HG03432 (cell line): ENCODE results near the gene PLEKHJ1.

ENCODE experiments used
- ATAC-seq: cut with Tn5 transposase; IDR thresholded peaks from one replicate; pipeline ENCODE4 v1.9.1; 2021; ENCODE audit warnings: mild to moderate bottlenecking, moderate library complexity; ENCODE audit not compliant: unreplicated experiment

PLEKHJ1 gene

DNA sequence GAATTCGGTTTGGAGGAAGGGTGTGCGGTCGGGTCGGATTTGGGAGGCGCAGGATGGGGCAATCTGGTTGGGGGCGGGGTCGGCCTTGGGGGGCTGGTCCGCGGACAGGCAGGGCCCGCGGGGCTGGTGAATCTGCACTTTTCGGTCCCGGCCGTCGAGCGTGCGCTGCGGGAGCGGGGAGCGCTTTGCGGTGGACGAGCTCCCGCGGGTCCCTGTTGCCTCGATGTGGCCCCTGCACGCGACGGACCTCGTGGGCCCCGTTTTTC, 34.0 kb upstream of the PLEKHJ1 start:
- ATAC-seq: no peak

DNA sequence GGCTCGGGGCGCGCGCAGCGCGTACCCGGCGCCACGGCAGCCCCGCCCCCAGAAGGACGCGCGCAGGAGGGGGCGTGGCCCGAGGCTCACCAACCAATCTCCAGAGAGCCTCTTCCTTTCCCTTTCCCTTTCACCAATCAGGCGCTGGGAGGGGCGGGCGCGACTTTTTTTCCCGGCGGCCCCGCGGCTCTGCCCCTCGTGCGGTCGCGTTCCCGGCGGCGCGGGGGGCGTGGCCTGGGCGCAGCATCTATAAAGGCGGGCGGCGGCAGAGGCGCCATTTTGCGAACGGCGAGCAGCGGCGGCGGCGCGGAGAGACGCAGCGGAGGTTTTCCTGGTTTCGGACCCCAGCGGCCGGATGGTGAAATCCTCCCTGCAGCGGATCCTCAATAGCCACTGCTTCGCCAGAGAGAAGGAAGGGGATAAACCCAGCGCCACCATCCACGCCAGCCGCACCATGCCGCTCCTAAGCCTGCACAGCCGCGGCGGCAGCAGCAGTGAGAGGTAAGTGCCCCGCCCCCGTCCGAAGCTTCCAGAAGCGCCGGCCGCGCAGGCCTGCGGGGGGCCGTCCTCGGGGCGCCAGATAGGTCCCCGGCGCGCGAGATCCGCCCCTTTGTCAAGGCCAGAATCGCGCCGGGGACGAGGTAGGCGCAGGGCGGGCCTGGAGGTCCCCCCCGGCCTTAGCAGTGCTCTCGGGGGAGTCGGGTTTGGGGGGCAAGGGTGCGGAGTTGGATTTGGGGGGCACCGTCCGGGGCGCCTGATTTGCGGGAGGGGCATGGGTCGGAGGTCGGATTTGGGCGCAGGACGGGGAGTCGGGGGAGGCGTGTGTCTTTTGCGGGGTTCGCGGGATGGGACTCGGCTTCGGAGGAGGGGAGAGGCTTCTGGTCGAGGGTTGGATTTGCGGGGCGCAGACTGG, 33.4 kb upstream of the PLEKHJ1 start:
- peak; percentile 62 for ATAC-seq

DNA sequence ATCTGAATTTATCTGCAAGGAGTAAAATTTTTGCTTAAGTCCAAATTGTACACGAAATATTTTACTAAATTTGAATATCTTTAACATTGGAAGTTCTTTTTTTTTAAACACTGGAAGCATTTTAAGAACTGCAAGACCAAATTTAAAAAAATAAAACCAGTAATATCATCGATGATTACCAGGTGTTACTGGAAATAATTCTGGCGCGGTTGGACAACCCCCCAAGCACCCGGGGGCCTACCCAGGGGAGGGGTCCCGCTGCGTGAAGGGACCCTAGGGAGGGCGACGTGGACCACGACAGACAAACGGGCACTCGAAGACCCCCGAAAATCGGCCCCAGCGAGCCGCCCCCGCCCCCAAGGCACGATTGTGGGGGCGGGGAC, 32.7 kb upstream of the PLEKHJ1 start:
- ATAC-seq: no peak

DNA sequence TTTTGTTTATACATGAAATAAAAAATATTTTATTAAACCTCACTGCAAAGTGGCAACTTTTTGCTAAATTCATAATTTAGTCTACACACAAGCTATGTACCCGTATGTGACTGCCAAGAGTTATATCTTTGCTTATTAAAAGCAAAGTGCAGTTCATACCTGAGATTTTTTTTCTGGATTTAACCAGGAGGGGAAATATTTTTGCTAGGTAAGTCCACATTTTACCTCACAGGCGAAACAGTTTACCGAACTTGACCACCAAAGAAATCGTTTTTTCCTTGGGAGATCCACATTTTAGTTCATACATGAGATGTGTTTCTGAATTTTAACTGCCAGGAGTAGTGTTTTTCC, 32.3 kb upstream of the PLEKHJ1 start:
- ATAC-seq: no peak

DNA sequence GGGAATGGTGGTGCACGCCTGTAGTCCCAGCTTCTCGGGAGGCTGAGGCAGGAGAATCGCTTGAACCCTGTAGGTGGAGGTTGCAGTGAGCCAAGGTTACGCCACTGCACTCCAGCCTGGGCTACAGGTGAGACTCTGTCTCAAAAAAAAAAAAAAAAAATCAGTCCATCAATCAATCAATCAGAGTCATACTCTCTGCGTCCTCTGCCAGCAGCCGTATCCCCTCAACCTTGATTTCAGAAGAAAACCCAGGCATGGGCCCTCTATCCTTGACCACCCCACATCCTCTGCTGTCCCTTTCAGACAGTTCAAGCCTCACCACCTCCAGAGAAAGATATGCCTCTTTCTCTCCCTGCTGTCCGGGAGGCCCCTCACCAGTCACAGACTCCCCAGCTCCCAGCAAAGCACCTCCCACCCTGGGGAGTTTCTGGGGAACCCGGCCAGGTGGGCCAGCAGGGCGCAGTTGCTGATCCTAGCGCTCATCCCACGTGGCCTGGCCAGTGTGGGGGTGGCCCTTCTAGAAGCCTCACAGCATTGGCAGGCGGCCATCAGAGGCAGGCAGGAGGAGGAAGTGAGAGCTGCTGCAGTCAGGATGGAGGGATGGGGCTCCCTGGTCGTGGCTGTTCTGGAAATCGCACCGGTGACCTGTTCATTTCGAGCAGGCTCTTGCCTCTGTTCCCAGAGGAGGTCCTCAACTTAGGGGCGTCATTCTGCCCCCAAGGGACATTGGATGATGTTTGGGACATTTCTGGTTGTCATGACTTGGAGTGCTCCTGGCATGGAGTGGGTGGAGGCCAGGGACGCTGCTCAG, 30.3 kb upstream of the PLEKHJ1 start:
- no peak for ATAC-seq

DNA sequence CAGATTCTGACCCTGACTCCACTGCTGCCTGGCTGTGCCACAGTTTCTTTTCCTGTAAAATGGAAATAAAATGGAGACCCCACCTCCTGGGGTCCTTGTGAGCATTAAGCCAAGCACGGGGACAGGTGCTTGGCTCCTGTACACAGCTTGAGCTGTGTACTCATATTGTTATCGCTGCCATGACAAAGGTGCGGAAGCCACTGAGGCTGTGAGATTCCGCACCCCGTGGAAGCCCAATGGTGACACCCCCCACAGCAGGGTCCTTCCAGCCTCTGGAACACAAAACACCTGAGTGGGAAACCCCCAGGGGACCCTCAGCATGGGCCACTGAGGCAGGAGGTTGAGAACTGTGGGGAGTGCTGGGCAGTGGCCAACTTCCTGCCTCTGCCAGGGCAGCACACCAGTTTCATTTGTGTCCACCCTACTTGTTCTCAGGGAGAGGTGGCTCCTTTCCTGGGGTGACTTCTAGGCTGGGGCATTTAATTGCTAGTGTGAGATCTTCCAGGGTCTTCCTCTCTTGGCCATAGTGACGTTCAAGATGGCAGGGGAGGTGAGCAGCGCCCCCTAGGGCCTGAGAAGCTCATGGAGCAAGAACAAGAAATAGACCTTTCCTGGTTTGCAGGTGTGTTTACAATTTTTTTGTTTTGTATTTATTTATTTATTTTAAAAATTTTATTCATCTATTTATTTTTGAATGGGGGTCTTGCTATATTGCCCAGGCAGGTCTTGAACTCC, 25.5 kb upstream of the PLEKHJ1 start:
- no peak for ATAC-seq

DNA sequence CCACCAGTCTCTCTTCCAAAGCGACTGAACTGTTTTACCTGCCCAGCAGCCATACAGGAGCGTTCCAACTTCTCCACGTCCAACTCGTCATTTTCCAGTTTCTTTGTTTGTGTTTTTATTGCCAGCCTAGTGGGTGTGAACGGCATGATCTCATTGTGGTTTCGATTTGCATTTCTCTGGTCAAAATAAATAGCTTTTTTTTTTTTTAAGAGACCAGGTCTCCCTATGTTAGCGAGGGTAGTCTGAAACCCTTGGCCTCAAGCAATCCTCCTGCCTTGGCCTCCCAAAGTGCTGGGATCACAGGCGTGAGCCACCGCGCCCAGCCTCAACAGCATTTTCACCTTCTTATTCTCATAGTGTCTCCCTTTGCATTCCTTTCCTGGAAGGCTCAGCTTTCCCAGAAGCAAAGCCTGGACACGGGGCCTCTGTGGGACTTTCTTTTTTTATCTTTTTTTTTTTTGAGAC, 24.2 kb upstream of the PLEKHJ1 start:
- ATAC-seq: no peak

DNA sequence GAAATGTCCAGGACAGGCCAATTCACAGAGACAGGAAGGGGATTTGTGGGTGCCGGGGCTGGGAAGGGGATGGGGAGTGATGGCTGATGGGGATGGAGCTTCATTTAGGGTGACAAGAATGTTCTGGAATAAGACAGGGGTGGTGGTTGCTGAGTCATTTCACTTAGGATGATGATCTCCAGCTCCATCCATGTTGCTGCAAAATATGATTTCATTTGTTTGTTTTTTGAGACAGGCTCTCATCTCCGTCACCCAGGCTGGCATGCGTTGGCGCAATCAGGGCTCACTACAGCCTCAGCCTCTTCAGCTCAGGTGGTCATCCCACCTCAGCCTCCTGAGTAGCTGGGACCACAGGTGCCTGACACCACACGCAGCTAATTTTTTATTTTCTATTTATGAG, 23.2 kb upstream of the PLEKHJ1 start:
- ATAC-seq: no peak

DNA sequence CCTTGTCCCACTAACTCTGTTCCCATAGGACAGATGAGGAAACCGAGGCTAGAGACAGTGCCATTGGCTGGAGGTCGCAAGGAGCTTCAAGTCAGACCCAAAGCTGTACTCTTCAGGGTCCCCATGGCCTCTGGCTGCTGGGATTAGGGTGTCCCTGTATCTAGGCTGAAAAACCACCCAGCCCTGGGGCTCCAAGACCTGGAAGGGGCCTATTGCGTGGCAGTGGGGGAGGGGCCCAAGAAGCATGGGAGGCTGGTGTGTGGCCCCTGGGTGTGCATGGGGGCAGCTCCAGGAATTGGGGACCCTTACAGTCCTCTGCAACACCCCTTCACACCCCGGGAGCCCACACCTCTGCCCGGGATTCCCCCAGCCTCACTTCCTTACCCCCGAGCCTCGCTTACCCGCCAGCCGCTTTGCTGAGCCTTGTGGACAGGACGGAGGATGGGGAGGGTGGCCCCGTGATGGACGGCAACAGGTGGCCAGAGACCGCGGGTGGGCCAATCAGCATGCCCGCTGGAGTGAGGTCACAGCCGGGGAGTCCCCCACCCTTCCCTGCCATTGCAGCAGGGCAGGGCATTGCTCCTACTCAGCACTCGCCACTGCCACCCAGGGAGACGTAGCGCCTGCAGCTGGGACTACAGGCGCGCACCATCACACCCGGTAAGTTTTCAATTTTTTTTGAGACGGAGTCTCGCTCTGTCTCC, 20.0 kb upstream of the PLEKHJ1 start, which contains the start of gene JSRP1:
JSRP1 (minus strand) TSS at position 436 of the 704 bp plus-strand sequence. CDS start 1,103 bp downstream, outside the sequence.
- ATAC-seq: no peak

DNA sequence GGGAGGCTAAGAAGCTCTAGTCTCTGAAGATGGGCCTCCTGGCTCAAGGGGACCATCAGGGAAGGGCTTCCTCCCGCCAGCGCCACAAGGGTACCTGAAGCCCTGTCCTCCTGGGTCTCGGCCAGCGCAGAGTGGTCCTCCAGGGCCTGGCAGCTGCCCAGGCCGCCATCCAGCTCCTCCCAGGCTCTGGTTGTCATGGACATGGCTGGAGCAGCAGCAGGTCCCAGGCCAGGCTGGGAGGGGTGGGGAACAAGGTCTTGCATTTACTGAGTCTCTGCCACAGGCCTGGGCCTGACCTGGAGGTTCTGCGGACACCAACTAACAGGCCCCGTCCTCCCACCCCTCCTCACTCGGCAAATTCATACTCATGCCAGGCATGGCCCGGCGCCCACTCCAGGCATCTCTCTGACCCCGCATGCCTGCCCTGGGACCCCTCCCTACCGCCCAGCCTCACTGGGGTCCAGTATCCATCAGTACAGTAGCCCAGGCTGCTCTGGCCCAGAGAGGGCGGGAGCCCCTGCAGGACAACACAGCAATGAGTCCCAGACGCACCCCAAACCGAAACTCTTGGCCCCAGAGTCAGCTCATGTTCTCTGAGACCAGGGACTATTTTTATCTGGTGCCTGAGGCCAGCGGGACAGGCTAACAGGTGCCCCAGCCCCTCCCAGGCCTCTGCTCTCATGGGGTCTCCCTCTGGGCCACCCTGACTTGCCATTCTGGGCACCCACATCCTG, 19.1 kb upstream of the PLEKHJ1 start:
- ATAC-seq: no peak

DNA sequence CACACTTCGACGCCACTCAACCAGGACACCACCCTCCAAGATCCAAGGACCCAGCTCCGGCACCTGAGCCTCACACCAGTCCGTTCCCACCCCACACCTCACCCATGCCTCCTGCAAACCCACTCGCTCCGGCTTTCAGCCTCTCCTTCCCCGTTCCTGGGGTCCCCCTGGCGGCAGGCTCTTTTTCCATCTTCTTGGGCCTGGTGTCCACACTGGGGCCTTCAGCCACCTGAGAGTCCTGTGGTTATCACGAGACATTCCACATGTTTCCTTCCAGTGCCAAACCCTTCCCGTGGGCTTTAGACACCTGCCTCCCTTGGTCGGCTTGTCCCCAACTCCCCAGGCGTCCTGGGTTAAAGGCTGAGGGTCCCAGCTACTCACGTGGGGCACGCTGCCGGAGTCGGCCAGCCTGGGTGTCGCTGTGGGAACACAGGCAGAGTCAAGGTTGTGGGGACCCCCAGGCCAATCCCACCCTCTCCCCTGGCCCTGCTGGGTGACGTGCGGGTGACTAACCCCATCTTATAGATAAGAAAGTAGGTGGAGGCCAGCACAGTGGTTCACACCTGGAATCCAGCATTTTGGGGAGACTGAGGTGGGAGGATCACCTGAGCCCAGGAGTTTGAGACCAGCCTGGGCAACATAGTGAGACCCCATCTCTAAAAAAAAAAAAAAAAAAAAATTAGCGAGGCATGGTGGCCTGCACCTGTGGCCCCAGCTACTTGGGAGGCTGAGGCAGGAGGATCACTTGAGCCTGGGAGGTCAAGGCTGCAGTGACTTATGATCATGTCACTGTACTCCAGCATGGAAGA, 18.1 kb upstream of the PLEKHJ1 start:
- no peak for ATAC-seq

DNA sequence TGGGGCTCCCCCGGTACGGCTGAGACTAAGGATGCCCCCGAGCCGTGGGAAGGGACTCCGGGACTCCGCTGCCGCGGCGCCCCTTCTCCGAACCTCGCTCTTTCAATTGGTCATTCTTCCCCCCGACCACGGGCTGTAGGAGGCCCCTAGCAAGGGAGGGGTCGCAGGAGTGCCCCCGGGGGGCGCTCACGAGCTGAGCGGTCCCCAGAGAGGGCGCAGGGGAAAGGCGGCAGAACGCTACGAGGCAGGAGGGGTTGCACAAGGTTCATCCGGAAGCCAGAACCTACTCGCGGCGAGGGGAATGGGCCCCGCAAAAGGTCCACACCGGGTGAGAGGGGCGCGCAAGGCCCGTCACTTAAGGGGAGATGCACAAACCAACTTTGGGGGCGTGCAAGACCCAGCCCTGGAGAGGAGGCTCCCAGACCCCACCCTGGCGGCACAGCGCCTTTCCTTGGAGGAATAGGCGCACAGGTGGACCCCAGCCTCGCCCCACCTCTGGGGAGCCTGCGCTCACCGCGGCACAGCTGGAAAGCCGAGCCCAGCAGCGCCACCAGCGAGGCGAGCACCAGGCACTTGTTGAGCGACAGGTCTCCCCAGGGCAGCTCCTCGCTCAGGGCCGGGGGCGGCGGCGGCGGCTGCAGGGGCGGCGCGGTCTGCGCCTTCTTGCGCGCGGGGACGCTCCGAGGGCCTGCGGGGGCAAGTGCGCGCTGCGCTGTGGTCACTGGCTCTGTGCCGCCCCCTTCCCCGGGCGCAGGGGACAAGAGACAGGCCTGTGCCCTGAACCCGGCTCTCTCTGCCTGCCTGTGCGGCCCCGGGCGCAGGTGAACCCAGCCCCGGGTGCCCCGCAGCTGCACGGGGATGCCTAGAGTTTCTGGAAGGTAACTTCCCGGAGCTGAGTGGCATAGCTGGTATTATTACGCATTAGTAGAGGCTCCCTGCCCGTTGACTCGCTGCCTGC, 17.3 kb upstream of the PLEKHJ1 start:
- ATAC-seq: no peak

DNA sequence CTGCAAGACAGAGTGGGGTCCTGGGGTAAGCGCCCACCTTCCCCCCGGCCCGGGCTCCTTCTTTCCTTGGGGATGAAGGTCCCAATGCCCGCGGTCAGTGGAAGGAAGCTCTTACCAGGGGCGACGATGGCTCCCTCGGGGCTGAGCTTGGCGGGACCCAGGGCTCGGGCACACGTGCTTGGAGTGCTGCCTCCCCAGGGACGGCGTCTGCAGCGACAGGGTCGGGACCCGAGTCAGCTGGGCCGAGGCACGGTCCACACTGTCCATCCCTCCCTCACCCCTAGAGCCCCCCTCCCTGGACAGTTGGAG, 16.6 kb upstream of the PLEKHJ1 start:
- no peak for ATAC-seq

DNA sequence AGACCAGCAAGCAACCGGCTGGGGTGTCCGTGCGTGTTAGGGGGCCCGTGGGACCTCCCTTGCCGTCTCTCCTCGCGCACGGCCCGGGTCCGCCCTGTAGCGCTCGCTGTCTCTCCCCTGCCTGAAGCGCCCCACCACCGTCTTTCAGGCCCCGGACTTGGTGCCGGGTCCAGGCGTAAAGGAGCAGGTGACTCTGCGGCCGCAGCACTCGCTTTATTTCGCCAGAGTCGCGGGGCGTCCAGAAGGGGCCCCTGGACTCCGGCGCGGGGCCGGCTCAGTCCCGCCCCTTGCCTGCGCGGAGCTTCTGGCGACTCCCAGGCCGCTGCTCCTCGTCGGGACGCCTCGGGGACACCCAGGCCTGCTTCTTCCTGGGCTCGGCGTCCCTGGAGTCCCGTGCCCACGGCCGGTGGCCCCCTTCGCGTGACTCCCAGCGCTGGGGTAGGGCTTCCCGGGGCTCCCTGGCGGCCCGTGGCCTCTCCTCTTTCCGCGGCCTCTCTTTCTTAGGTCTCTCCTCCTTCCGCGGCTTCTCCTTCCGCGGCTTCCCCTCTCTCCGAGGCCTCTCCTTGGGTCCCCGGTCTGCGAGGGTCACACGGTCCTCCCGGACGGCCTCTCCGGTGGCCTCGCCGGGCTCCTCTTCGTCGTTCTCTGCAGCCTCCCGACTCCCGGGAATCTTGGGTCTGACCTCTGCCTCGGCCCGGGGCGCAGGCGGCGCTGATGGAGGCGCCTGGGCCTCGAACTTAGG, 16.1 kb upstream of the PLEKHJ1 start:
- no peak for ATAC-seq

DNA sequence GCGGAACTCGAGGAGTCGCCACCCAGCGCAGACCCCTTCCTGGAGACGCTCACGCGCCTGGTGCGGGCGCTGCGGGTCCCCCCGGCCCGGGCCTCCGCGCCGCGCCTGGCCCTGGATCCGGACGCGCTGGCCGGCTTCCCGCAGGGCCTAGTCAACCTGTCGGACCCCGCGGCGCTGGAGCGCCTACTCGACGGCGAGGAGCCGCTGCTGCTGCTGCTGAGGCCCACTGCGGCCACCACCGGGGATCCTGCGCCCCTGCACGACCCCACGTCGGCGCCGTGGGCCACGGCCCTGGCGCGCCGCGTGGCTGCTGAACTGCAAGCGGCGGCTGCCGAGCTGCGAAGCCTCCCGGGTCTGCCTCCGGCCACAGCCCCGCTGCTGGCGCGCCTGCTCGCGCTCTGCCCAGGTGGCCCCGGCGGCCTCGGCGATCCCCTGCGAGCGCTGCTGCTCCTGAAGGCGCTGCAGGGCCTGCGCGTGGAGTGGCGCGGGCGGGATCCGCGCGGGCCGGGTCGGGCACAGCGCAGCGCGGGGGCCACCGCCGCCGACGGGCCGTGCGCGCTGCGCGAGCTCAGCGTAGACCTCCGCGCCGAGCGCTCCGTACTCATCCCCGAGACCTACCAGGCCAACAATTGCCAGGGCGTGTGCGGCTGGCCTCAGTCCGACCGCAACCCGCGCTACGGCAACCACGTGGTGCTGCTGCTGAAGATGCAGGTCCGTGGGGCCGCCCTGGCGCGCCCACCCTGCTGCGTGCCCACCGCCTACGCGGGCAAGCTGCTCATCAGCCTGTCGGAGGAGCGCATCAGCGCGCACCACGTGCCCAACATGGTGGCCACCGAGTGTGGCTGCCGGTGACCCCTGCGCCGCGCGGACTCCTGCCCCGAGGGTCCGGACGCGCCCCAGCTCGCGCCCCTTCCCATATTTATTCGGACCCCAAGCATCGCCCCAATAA, 15.3 kb upstream of the PLEKHJ1 start:
- ATAC-seq: no peak

DNA sequence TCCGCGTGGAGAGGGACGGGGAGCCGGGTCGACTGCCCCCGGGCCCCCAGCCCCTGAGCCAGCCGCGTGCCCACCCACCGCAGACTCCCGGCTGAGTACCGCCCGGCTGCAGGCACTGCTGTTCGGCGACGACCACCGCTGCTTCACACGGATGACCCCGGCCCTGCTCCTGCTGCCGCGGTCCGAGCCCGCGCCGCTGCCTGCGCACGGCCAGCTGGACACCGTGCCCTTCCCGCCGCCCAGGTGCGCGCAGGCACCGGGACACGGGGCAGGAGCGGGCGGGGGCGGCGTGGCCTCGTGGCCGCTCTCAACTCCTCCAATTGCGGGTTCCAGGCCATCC, 14.6 kb upstream of the PLEKHJ1 start:
- no peak for ATAC-seq
